ENCODE measurements around the gene TIAM1.

DNA sequence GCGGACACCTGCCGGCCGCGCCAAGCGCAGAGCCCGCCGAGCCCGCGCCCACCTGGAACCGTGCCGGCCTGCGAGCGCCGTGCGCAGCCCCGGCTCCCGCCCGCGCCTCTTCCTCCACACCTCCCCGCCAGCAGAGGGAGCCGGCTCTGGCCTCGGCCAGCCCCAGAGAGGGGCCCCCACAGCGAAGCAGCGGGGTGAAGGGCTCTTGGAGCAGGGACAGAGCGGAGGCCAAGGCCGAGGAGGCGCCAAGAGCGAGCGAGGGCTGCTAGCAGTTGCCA, 255.6 kb downstream of the TIAM1 start:
- TF ChIP-seq, protein P1, sequence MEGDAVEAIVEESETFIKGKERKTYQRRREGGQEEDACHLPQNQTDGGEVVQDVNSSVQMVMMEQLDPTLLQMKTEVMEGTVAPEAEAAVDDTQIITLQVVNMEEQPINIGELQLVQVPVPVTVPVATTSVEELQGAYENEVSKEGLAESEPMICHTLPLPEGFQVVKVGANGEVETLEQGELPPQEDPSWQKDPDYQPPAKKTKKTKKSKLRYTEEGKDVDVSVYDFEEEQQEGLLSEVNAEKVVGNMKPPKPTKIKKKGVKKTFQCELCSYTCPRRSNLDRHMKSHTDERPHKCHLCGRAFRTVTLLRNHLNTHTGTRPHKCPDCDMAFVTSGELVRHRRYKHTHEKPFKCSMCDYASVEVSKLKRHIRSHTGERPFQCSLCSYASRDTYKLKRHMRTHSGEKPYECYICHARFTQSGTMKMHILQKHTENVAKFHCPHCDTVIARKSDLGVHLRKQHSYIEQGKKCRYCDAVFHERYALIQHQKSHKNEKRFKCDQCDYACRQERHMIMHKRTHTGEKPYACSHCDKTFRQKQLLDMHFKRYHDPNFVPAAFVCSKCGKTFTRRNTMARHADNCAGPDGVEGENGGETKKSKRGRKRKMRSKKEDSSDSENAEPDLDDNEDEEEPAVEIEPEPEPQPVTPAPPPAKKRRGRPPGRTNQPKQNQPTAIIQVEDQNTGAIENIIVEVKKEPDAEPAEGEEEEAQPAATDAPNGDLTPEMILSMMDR (IDR thresholded peaks at IDR 0.05) = no peak
- no peak for TF ChIP-seq POLR2A (IDR thresholded peaks at IDR 0.05)

Data from right lobe of liver (tissue), 4 donors.